HUDEP-2 (cell line): ENCODE data around the gene TNMD.
"Not testable (repeated sequence)": the region's sequence is repeated elsewhere in the genome, so short reads cannot be mapped to it uniquely, and the experiment has no call there.

ENCODE experiments used
- DNase-seq, 76 experiments: peaks; one replicate each; lab custom pipeline; 2025; ENCODE audit not compliant: unreplicated experiment in 76 of 76; lab: John Stamatoyannopoulos, UW

Gene TNMD

DNA sequence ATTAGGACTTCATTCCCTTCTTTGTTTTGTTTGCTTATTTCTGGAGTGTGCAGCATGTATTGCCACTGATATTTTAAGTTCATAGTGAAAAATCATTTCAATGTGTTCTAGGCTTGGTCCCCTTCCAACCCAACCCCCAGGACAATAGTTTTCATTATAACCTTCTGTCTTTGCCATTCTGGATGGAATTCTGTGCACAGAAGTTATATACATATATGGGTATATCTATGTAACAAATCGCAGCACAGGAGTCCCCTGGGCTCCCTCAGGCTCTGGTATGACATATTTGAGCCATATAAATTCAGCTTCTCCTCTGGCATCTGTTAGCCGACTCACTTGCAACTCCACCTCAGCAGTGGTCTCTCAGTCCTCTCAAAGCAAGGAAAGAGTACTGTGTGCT is at the start of gene TNMD:
TSS of gene TNMD (plus strand) at position 326 of the 400 bp plus-strand sequence. CDS start 83 bp downstream, outside the sequence.
- DNase-seq: no peak

GRCh38 chrX:100565534-100565933 is 19.2 kb upstream of the TNMD start:
- DNase-seq: not testable (repeated sequence)

- DNase-seq: no peak
These were observed 2.0 kb downstream of the TNMD start for GRCh38 chrX:100586747-100587146.

GRCh38 chrX:100587861-100588260 is 3.1 kb downstream of the TNMD start:
- DNase-seq: no peak

DNA sequence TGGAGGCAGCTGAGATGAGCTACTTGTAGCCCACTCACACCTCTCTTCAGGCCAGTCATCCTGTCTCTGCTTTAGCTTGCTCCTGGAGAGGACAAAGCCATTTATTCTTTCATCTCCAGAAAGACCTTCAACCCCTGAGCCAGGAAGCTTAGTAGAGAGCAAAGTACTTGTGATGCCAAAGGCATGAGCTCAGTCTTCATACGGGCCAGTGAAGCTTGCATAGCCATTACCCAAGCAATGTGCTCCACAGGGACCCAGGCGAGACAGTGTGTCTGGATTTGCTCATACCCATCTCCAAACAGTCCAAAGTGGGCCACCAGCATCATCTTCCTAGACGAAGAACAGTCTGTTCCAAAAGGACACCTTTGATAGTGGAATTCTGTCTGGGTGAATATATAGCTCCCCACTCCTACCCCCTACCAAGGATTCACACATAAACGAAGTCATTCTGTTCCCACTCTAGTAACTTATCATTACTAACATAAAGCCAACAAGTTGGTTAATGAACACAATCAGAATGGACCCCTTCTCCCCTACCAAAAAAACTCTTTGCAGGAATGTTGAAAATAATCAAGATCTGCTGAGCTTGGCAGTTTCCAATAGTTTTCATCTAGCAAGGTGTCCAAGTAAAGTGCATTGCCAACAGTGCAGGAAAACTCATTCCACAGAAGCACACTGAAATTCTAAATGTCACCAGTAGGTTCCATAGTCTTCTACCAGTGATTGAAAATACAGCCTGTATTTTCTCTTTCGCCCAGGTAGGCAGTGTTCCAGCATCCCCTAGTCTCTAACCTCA is 6.7 kb downstream of the TNMD start:
- DNase-seq: no peak

- no peak for DNase-seq
These were observed 8.4 kb downstream of the TNMD start for GRCh38 chrX:100593126-100593525.

- no peak for DNase-seq
These were observed 8.8 kb downstream of the TNMD start for GRCh38 chrX:100593581-100593980.

- no peak for DNase-seq
These were observed 11.9 kb downstream of the TNMD start for GRCh38 chrX:100596601-100597000.

GRCh38 chrX:100599456-100599855 is 14.7 kb downstream of the TNMD start:
- DNase-seq: no peak

GRCh38 chrX:100600340-100600739 is 15.6 kb downstream of the TNMD start:
- no peak for DNase-seq

GRCh38 chrX:100600758-100601157 is 16.0 kb downstream of the TNMD start:
- no peak for DNase-seq

DNA sequence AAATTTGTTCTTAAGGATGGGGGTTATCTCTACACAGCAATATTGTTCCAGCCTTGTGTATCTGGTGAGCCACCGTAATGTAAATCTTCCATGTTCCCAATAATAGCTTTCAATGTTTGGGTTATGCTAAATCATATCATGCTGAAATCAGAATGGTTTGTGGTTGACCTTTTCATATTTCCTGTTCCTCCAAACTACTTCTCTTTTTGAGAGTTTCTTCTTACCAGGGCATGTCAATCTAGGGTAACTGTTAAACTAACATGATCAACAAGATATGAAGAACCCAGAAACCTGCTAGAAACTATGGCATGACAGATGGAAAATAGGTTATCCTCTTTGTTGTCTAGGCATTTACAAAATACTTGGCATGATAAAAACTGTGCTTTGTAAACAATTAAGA is 22.0 kb downstream of the TNMD start:
- DNase-seq: no peak

DNA sequence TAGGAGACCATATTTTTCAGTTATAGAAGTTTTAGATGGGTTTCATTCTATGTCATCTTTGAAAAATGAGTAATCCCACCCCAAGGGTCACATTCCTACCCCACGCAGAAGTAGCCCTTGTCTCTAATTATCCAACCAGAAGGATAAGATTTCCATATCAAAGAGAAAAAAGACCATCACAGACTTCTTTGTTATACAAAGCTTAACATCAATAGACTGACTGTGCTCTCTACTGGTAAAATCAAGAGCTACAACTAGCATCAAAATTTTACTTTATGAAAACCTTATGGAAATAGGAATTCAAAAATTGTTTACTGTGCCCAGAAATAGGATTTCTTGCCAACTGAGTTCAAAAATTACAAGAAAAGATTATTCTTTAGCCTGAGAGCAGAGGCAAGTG is 24.9 kb downstream of the TNMD start:
- no peak for DNase-seq

DNA sequence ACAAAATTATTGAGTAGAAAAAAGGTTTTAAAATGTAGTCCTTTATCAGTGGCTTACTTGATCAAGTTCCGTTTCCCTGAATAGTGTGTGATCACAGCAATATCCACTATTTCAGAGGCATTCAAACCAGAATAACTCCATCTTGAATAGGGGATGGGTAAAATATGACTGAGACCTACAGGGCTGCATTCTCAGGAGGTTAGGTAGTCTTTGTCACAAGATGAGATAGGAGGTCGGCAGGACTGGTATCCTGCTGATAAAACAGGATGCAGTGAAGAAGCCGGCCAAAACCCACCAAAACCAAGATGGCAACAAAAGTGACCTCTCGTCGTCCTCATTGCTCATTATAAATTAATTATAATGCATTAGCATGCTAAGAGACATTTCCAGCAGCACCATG is 27.2 kb downstream of the TNMD start:
- DNase-seq: no peak

GRCh38 chrX:100615005-100615404 is 30.3 kb downstream of the TNMD start:
- DNase-seq: peak in 18 of 76 experiments; percentile 0 to 19 (median 3)

DNA sequence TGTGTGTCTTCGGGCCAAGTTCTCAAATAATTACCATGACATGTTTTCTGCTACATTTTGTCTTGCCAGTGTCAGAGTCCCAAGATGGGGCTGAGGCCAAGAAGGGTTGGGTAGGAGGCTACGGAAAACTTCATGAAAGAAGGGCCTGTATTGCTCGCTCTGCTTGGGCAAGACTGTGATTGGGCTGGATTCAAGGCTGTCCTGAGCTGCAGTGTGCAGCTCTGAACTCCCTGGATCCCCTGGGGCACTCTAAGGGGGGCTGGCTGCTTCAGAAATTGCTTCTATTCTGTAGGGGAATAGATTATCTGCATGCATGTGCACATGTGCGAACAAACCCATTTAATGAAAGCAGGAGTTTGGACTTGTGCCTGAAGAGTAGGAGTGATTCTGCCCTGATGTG is 38.3 kb downstream of the TNMD start:
- no peak for DNase-seq

DNA sequence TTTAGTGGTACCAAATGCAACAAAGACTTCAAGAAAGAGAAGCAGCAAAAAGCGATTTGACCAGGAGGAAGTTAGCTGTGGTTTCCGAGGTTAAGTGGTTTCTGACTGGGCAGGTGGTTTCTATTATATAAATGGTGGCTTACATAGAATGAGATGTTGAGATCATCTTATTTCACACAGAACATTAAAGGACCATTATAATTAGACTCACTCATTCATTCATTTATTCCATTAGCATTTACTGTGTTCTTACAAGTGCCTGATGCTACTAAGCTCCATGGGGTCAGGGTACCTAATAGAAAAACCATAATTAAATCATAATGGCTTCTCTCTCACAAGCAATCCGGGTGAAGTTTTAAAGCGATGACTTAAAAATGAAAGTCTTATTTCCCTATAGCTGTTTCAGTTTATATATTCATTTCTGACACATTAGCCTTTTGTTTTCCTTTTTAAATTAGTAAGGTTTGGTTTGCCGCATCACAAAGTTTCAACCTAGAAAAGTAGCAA is 41.3 kb downstream of the TNMD start:
- no peak for DNase-seq

DNA sequence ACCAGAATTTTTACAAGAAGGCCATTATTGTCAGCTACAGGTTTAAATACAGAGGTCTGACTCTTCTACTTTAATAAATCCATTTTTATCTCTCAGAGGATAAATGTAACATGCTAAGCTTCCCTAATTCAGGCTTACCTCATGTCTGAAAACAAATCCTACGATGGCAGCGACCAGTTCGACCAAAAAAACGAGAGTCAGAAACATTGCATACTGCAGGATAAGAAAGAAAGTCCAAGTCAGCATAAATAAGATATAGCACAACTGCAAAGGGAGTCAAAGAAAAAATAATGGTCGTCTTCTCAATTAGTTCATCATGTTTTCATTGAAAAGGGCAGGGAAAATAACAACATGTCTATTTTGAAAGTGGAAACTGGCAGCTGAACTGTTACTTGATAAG is 50.3 kb downstream of the TNMD start:
- no peak for DNase-seq

GRCh38 chrX:100635989-100636320 is 51.2 kb downstream of the TNMD start:
- DNase-seq: no peak

GRCh38 chrX:100636321-100636991 is 51.7 kb downstream of the TNMD start, which contains the start of gene TSPAN6:
TSPAN6 (minus strand) TSS chrX:100636806; CDS start chrX:100636694, 112 bp downstream.
- peak in 75 of 76 experiments; percentile 3 to 85 (median 68) for DNase-seq

GRCh38 chrX:100642290-100642689 is 57.6 kb downstream of the TNMD start:
- no peak for DNase-seq

- no peak for DNase-seq
These were observed 58.5 kb downstream of the TNMD start for GRCh38 chrX:100643212-100643611.
